Central memory CD8-positive, alpha-beta T cell (primary cell): ENCODE results near the gene LRMDA.

ENCODE experiments used
- ATAC-seq: fragments of 150-1000 bp; cut with Tn5 transposase; replicated peaks from 2 replicates; pipeline ENCODE4 v1.10.0; 2022; ENCODE audit warnings: mild to moderate bottlenecking, moderate FRiP score, moderate number of reproducible peaks; ENCODE audit not compliant: poor library complexity, severe bottlenecking; ENCODE audit errors: extremely low read depth
- DNase-seq, 2 donors: peaks; one replicate each; pipeline ENCODE4 v3.0.0; 2021; ENCODE audit warnings: low spot score in 2 of 2
- H3K27ac Mint-ChIP-seq: one replicate; pipeline ENCODE4 v1.8.0; 2022; ENCODE audit warnings: low read depth, mild to moderate bottlenecking, moderate library complexity, mixed read lengths
- H3K27me3 Mint-ChIP-seq: one replicate; pipeline ENCODE4 v1.8.0; 2022; ENCODE audit warnings: mixed read lengths
- H3K36me3 Mint-ChIP-seq: one replicate; pipeline ENCODE4 v1.8.0; 2022; ENCODE audit warnings: mild to moderate bottlenecking, moderate library complexity, mixed read lengths; ENCODE audit not compliant: insufficient read depth
- H3K4me1 Mint-ChIP-seq: one replicate; pipeline ENCODE4 v1.8.0; 2022; ENCODE audit warnings: mixed read lengths
- H3K4me3 Mint-ChIP-seq: one replicate; pipeline ENCODE4 v1.8.0; 2022; ENCODE audit warnings: mild to moderate bottlenecking, moderate library complexity, mixed read lengths
- H3K9me3 Mint-ChIP-seq: one replicate; pipeline ENCODE4 v1.8.0; 2022; ENCODE audit warnings: mixed read lengths

LRMDA gene

DNA sequence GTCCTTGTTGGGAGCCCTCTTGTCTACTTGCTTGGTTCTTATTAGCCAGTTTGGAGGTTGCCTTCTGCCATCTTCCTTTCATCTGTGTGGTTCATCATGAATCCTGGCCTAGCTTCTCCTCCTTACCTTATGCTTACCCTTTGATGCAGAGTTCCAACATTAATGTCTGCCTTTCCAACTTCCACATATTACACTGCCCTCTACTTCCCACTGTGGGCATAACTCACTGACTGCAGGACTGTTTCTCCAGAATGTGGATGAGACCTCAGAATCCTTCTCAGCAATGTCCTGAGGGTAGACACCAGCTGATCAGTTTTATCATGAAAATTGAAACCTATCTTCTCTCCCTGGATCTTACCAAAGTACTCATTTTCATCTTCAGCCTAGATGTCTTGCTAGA, 491.0 kb downstream of the LRMDA start:
- peaks cover 10% of the 10 kb centered on the region for H3K9me3 Mint-ChIP-seq
- no peaks in the 10 kb centered on the region for H3K36me3 Mint-ChIP-seq
- peaks cover 6% of the 10 kb centered on the region for H3K27me3 Mint-ChIP-seq
- H3K27ac Mint-ChIP-seq: no peak overlapping the region
- no peaks in the 10 kb centered on the region for H3K4me1 Mint-ChIP-seq
- ATAC-seq (no peak), DNase-seq (no peak)
- H3K4me3 Mint-ChIP-seq: no peak overlapping the region

DNA sequence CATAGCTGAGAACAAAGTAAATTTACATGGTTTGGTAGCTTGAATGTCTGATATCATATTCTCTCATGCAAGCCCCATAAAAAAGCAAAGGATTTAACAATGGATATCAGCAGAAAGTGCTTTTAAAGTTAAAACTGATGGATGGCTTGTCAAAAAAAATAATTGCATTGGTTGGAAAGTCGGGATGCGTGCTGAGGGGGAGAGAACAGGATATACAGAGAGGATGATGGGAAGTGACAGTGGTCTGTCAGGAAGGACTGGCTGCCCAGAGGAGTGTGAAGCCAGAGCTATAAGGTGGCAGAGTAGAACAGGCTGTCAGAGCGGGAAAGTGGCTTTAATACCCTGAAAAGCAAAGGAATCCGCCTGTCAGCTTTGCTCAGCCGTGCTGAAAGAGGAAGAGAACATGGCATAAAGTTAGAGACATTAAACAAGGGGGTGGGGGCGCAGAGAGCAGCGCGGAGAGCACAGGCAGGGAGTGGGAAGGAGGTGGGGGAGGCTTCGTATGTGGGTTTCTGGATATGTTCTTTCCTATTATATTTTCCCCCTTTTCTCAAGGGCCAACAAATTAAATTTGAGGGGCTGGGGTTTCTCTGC, 493.0 kb downstream of the LRMDA start:
- DNase-seq: no peak
- H3K27me3 Mint-ChIP-seq: peaks cover 9% of the 10 kb centered on the region
- H3K4me1 Mint-ChIP-seq: no peaks in the 10 kb centered on the region
- no peak for ATAC-seq
- no peak overlapping the region for H3K27ac Mint-ChIP-seq
- H3K4me3 Mint-ChIP-seq: no peak overlapping the region
- H3K9me3 Mint-ChIP-seq: peaks cover 11% of the 10 kb centered on the region
- H3K36me3 Mint-ChIP-seq: no peaks in the 10 kb centered on the region

DNA sequence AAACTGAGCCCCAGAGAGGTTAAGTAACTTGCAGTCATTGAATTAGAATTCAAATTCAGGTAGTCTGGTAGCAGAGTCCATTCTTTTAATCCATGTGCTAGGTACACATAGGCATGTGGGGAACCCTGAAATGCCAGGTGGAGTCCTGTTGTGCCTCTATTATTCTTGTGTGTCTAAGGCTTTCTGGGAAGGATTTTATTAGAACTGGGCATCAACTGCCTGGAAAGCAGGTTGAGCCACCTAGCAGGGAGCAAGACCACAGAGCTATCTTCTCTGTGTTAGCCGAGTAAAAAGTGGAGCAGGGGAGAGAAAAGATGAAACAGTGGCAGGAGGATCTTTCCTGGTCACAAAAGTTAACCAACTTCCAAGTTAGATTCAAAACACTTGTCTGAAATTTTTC, 494.6 kb downstream of the LRMDA start:
- peaks cover 11% of the 10 kb centered on the region for H3K9me3 Mint-ChIP-seq
- ATAC-seq (no peak), DNase-seq (no peak)
- peaks cover 9% of the 10 kb centered on the region for H3K27me3 Mint-ChIP-seq
- H3K36me3 Mint-ChIP-seq: no peaks in the 10 kb centered on the region
- H3K27ac Mint-ChIP-seq: no peak overlapping the region
- no peaks in the 10 kb centered on the region for H3K4me1 Mint-ChIP-seq
- no peak overlapping the region for H3K4me3 Mint-ChIP-seq

DNA sequence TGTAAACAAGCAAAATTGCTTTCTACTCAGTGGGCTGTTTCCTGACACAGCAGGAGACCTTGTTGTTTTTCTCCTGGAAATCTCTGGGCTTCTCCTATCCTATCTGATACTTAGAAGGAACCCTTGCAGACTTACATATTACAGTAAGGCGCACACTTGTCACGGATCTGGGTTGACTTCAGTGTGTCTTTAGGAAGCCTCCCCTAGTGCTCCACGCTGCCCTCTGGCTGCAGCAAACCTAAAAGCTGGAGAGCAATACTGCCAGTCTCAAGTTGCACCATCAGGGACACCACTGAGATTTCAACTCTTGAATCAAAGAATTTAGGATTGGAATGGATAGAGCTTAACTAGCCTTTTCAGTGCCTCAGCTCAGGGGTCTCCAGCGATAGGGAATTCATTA, 495.3 kb downstream of the LRMDA start:
- Mint-ChIP-seq H3K27ac (no peak overlapping the region), H3K27me3 (peaks cover 9% of the 10 kb centered on the region), H3K36me3 (no peaks in the 10 kb centered on the region), H3K4me3 (no peak overlapping the region), H3K4me1 (no peaks in the 10 kb centered on the region), H3K9me3 (peaks cover 11% of the 10 kb centered on the region)
- DNase-seq (no peak), ATAC-seq (no peak)

DNA sequence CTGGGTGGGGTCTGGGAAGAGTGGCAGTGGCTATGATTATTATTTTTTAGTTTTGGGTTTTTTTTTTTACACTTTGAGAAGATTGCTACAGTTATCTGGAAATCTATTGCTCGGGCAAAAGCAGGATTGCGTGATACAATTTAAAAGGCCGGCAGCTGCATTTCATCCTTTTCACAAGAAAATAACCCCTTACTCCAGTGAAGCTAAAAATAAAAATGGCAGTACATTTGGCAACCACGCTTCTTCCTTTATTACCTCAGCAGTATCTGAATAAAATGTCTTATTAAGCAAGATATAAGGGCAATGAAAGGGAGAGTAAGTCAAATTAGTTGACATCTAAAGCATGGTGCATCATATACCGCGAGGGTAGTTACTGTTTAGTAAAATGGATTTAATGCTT, 496.8 kb downstream of the LRMDA start:
- Mint-ChIP-seq H3K4me3 (no peak overlapping the region), H3K27ac (no peak overlapping the region), H3K4me1 (no peaks in the 10 kb centered on the region), H3K27me3 (peaks cover 9% of the 10 kb centered on the region), H3K9me3 (peaks cover 6% of the 10 kb centered on the region), H3K36me3 (no peaks in the 10 kb centered on the region)
- ATAC-seq: no peak
- no peak for DNase-seq

DNA sequence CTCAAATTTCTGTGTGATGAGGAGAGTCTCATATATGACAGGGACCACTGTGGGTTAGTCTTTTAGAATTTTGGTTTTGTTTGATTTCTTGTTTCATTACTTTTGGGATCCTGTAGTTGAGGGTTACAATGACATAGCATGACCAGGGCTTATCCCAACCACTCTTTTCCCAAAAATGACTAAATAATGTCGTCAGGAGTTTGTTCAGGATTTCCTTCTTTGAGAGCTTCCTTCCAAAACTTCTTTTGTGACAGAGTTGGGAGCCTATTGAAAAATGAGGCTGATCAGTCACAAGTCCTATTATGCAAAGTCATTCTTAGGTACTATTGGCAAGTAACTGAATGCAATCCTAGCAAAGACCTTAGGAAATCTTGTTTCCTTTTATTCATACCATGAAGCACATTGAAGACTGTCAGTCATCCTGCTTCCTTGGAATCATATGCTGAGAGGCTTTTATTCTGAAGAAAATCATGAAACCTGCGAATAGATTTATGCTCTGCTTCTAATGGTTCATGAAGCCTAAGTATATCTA, 498.3 kb downstream of the LRMDA start:
- no peaks in the 10 kb centered on the region for H3K36me3 Mint-ChIP-seq
- H3K27ac Mint-ChIP-seq: no peak overlapping the region
- DNase-seq (no peak), ATAC-seq (no peak)
- H3K27me3 Mint-ChIP-seq: peaks cover 9% of the 10 kb centered on the region
- H3K4me1 Mint-ChIP-seq: no peaks in the 10 kb centered on the region
- peaks cover 6% of the 10 kb centered on the region for H3K9me3 Mint-ChIP-seq
- H3K4me3 Mint-ChIP-seq: no peak overlapping the region

DNA sequence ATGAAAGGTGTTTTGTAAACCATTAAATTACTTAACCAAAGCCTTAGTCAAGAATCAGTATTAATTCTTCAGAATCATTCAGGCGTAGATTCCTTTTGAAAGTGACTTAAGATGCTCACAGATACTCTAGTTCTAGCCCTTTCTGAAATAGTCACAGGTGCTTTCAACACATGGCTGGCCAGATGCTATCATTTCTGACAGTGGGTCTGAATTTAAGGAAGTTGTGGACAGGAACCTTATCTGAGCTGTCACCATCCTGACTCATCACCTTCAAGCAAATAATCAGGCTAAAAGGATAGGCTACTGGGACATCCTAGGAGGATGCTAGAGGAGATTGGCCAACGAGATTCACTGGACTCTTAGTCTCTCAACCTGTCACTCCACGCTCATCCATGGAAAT, 501.5 kb downstream of the LRMDA start:
- DNase-seq (no peak), ATAC-seq (no peak)
- Mint-ChIP-seq H3K27me3 (no peaks in the 10 kb centered on the region), H3K36me3 (no peaks in the 10 kb centered on the region), H3K4me1 (no peaks in the 10 kb centered on the region), H3K27ac (no peak overlapping the region), H3K9me3 (no peaks in the 10 kb centered on the region), H3K4me3 (no peak overlapping the region)

DNA sequence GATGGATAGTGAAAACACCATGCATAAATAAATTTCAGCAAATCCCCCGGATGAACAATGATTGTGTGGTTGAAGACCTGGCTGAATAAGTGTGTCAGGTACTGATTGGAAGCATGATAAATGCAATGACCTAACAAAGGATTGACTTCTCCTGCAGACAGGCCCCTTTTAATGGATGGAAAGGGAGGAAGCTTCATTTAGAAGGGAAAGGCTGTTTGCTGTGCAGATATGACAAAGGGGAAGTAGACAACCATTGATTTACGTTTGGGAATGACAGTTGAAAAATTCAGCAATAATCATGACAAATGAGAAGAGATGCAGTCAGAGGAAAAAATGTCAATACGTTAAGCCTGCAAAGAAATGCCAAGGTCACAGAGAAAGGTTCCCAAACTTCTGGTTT, 503.8 kb downstream of the LRMDA start:
- Mint-ChIP-seq H3K4me3 (no peak overlapping the region), H3K27me3 (no peaks in the 10 kb centered on the region), H3K9me3 (no peaks in the 10 kb centered on the region), H3K27ac (no peak overlapping the region), H3K36me3 (no peaks in the 10 kb centered on the region), H3K4me1 (no peaks in the 10 kb centered on the region)
- ATAC-seq (no peak), DNase-seq (no peak)

DNA sequence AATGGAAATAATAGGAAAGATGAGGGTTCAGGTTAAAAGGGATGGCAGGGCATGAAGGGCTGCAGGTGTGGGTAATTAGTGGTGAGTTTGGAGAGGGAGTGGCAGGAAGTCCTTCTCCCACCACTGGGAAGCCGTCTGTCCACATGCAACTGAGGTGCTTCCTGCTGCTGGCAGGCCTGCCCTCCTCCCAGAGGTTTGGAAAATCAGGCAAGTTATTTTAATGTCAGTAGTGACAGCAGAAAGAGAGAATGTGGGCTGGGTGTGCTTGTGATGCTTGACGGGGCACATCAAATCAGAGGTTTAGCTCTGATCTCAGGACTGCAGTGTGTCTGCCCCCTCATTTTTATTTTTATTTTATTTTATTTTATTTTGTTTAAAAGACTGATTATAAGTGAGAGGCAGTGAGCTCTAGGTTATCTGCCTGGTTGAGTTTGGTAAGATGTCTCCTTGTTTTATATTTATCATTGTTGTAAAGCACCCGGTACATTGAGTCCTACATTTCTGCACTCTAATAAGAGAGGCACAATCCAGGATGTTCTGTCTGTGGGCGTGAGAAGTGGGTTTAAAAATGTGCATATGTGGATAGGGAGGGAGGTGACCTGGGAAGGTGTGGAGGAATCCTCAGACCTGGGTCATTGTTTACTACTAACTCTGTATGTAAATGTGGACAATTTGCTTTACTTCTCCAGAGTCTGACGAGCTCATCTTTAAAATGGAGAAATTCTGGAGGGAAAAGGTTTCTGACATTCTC, 504.4 kb downstream of the LRMDA start:
- DNase-seq: no peak
- H3K4me3 Mint-ChIP-seq: no peak overlapping the region
- H3K27me3 Mint-ChIP-seq: no peaks in the 10 kb centered on the region
- H3K9me3 Mint-ChIP-seq: no peaks in the 10 kb centered on the region
- no peaks in the 10 kb centered on the region for H3K36me3 Mint-ChIP-seq
- no peak for ATAC-seq
- H3K4me1 Mint-ChIP-seq: no peaks in the 10 kb centered on the region
- H3K27ac Mint-ChIP-seq: no peak overlapping the region

DNA sequence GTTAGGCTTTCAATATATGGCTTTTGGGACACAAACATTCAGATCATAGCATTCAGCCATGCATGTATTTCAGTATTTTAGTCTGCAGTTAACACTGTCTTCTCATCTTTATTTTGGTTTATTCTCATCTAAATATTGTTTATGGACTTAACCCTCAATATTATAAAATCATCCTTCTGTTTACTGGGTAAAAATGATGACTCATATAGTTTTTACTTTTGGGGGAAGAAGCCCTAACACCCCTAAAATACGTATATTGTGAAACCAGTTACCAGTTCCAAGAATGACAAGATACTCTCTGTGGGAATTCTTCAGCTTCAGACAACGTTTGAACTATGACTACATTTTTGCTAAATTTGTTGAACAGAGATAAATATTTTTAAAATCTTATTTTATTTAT, 505.4 kb downstream of the LRMDA start:
- no peaks in the 10 kb centered on the region for H3K36me3 Mint-ChIP-seq
- DNase-seq: no peak
- no peak for ATAC-seq
- H3K4me3 Mint-ChIP-seq: no peak overlapping the region
- no peak overlapping the region for H3K27ac Mint-ChIP-seq
- no peaks in the 10 kb centered on the region for H3K4me1 Mint-ChIP-seq
- no peaks in the 10 kb centered on the region for H3K9me3 Mint-ChIP-seq
- H3K27me3 Mint-ChIP-seq: no peaks in the 10 kb centered on the region

DNA sequence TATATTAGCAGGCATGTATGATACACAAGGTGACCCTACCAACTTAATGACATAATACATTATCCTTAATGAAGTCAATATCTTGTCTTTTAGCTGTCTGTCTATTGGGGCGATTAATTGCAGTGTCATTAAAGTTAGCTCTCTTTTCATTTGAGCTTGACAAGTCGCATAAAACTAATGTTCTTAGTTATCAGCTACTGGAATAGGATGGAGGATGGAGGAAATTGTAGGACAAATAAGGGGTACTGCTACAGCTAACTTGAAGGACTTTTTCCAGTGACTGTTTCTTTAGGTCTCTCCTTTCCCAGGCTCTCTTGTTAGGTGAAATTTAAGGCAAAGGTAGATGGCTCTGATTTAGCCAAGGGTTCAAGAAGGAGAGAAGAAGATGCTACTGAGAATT, 506.4 kb downstream of the LRMDA start:
- DNase-seq (no peak), ATAC-seq (no peak)
- Mint-ChIP-seq H3K27me3 (no peaks in the 10 kb centered on the region), H3K4me3 (no peak overlapping the region), H3K27ac (no peak overlapping the region), H3K36me3 (no peaks in the 10 kb centered on the region), H3K4me1 (no peaks in the 10 kb centered on the region), H3K9me3 (no peaks in the 10 kb centered on the region)

DNA sequence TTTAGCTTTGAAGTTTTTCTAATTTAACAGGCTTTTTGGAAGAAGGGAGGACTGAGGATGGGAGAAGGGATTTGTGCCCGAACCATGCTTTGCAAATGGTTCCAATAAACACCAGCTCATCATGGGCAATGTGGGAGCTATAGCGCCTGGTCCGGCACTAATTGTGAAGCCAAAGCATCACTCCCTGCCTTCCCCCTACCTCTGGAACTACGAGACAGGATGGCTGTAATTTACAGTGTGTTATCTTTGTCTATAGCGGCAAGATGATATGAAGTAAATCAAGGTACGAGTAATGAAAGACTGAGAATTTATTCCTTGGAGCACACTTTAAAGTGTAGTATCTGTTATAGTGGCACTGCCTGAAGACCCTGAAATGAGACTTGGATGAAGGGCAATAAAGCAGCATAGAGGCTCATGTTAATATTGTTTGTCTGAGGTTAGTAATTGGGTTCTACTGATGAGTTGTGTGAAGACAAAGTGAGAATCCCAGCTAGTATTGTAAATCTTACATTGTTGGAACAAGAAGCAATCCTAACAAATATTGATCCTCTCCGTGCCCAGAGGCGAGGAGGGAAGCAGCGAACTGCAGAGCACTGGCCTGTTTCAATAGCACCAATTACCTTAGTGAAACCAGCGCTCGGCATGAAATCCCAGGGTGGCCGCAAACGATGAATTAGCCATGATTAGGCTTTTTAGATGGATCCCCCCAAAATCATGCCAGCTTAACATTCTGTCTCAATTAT, 507.1 kb downstream of the LRMDA start:
- H3K27me3 Mint-ChIP-seq: no peaks in the 10 kb centered on the region
- no peak overlapping the region for H3K4me3 Mint-ChIP-seq
- H3K4me1 Mint-ChIP-seq: no peaks in the 10 kb centered on the region
- H3K36me3 Mint-ChIP-seq: no peaks in the 10 kb centered on the region
- no peak overlapping the region for H3K27ac Mint-ChIP-seq
- H3K9me3 Mint-ChIP-seq: no peaks in the 10 kb centered on the region
- ATAC-seq: no peak
- no peak for DNase-seq

DNA sequence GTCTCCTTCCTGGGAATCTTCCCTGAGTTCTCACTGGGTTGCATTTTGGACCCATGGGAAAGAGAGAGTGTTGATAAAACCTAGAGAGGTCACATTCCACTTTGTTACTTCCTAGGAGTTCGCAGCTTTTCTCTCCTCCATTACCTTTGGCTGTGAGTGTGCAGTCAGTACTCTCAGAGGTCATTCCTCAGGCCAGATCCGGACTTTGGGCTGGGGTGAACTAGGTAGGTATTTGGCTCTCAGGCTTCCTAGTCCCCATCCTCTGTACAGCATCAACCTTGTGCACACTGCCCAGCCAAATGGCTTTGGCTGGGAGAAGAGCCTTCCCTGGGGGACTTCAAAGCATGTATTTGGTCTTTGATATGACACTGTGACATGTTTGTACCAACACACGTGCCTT, 508.1 kb downstream of the LRMDA start:
- H3K27ac Mint-ChIP-seq: no peak overlapping the region
- no peaks in the 10 kb centered on the region for H3K36me3 Mint-ChIP-seq
- H3K27me3 Mint-ChIP-seq: no peaks in the 10 kb centered on the region
- no peaks in the 10 kb centered on the region for H3K4me1 Mint-ChIP-seq
- H3K4me3 Mint-ChIP-seq: no peak overlapping the region
- H3K9me3 Mint-ChIP-seq: no peaks in the 10 kb centered on the region
- DNase-seq (no peak), ATAC-seq (no peak)
